Measurements from ENCODE around the gene SGO2.

The SGO2 gene, protein sequence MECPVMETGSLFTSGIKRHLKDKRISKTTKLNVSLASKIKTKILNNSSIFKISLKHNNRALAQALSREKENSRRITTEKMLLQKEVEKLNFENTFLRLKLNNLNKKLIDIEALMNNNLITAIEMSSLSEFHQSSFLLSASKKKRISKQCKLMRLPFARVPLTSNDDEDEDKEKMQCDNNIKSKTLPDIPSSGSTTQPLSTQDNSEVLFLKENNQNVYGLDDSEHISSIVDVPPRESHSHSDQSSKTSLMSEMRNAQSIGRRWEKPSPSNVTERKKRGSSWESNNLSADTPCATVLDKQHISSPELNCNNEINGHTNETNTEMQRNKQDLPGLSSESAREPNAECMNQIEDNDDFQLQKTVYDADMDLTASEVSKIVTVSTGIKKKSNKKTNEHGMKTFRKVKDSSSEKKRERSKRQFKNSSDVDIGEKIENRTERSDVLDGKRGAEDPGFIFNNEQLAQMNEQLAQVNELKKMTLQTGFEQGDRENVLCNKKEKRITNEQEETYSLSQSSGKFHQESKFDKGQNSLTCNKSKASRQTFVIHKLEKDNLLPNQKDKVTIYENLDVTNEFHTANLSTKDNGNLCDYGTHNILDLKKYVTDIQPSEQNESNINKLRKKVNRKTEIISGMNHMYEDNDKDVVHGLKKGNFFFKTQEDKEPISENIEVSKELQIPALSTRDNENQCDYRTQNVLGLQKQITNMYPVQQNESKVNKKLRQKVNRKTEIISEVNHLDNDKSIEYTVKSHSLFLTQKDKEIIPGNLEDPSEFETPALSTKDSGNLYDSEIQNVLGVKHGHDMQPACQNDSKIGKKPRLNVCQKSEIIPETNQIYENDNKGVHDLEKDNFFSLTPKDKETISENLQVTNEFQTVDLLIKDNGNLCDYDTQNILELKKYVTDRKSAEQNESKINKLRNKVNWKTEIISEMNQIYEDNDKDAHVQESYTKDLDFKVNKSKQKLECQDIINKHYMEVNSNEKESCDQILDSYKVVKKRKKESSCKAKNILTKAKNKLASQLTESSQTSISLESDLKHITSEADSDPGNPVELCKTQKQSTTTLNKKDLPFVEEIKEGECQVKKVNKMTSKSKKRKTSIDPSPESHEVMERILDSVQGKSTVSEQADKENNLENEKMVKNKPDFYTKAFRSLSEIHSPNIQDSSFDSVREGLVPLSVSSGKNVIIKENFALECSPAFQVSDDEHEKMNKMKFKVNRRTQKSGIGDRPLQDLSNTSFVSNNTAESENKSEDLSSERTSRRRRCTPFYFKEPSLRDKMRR

DNA sequence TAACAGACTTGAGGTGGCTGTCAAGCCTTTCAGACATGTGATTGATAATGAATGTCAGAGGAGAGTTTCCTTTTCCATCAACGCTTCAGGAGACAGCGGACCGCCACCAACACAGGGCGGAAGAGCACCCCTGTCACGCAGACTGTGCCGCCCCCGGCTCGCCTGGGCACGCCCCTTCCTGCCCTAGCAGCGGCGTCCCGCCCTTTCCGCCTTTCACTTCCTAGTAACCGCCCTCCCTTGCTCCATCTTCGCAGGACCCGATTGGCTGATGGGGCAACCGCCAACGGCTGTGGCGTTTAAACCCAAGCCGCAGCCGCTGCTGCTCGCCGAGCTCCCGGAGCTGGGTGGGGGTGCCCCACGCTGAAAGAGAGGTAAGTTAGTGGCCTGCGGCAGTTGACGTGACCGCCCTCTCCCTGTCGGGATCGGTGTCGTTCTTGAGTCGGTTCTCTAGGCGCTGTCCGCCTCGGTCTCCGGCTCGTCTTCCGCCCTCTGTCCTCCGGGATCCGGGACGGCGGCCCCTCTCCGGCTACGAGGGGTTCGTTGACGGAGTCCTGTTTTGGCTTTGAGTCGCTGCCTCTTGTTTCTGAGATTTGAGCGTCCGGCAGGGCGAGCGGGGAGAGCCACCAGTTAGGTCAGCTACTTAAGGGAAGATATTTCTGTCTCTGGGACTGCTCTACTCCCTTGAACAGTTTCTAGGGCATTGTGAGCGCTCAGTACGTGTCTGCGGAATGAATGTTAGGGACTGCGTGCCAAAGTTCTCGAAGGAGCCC, at the start of gene SGO2:
Gene SGO2 (plus strand): TSS at position 326 of the 770 bp plus-strand sequence. CDS start 6,769 bp downstream, outside the sequence.
- in situ Hi-C loops (cut with HindIII; ENCODE audit: low pct_unique_long_range_greater_than_20kb, low sequenced_read_pairs), result no loop called here

DNA sequence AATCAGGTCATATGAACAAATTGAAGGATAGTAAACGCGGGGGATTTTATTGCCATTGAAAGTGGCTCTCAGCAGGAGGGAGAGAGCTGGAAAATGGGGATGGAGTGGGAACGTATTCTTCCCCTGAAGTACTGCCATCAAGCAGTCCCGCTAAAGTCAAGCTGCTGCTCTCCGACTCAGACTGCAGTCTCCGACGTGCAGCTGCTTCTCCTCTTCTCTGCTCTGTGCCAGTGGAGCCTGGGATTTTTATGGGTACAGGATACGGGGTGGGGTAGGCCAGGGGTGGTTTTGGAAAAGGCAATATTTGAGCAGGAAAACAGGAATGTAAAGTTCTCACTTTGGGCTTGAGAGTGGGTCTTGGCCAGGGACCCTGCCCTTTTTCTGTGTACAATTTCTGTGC, 49.2 kb upstream of the SGO2 start:
- in situ Hi-C loops (cut with HindIII; ENCODE audit: low pct_unique_long_range_greater_than_20kb, low sequenced_read_pairs), result no loop called here
- no peak for DNase-seq (ENCODE audit: low read depth in 1 of 2, low spot score in 1 of 2)
- TF ChIP-seq JUND (IDR thresholded peaks at IDR 0.05; ENCODE audit: low read depth), result no peak

More for the DNA sequence above, at the start of gene SGO2:
- DNase-seq (ENCODE audit: low read depth in 1 of 2, low spot score in 1 of 2), result peak; percentile 80 to 94
- TF ChIP-seq JUND (IDR thresholded peaks at IDR 0.05; ENCODE audit: low read depth), result no peak

DNA sequence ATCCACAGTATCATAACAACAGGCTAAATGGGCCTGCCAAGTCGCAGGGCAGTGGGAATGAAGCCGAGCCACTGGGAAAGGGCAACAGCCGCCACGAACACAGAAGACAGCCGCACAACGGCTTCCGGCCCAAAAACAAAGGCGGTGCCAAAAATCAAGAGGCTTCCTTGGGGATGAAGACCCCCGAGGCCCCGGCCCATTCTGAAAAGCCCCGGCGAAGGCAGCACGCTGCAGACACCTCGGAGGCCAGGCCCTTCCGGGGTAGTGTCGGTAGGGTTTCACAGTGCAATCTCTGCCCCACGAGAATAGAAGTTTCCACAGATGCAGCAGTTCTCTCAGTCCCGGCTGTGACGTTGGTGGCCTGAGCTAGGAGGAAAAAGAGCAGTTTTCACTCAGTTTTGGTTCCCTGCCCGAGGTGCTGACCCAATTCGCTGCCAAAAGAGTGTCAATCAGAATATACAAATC, 48.3 kb upstream of the SGO2 start:
- in situ Hi-C loops (cut with HindIII; ENCODE audit: low pct_unique_long_range_greater_than_20kb, low sequenced_read_pairs), result no loop called here
- no peak for TF ChIP-seq JUND (IDR thresholded peaks at IDR 0.05; ENCODE audit: low read depth)
- no peak for DNase-seq (ENCODE audit: low read depth in 1 of 2, low spot score in 1 of 2)

DNA sequence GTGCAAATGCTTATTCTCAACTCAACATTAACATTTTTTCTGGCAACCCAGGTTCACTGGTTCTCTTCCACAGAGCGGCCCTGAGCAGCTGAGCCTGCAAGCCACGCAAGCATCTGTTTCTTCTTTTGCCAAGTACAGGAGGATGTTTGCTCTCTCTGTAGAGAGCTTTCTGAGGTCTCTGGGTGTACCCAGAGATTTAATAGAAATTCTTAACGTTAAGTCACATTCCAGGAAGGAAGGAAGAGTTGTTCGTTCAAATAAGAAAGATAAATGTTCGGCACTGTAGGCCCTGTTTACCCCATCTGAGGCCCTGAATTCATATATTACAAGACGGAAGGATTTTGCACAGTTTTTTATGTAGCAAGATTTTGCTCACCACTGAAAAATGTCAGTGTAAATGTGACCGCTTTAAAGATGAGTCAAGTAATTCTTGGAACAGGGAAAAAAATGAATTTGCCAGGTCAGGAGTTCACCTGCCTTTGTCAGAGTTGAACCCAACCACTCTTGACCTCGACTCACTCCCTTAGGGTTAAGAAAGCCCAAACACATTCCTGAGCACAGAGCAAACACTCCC, 46.2 kb upstream of the SGO2 start:
- in situ Hi-C loops (cut with HindIII; ENCODE audit: low pct_unique_long_range_greater_than_20kb, low sequenced_read_pairs), result no loop called here
- DNase-seq (ENCODE audit: low read depth in 1 of 2, low spot score in 1 of 2), result peak in 1 of 2 experiments; percentile 1
- TF ChIP-seq JUND (IDR thresholded peaks at IDR 0.05; ENCODE audit: low read depth), result no peak

DNA sequence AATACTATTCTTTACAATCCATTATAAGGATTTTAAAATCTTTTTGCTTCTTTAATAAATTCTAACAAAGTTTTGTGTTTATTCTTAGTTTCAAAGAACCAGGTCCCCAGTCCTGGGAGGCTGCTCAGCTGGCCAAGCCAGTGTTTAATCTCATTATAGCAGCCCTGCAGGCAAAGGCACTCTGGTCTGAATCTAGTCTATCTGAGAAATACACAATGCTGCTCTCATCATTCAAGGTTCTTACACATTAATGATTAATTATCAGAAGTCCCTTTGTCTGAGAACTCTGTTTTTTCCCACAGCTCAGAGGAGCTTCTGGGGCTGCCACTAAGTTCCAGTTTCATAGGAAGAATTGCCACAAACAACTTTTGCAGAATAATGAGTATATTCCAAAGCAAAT, 43.8 kb upstream of the SGO2 start:
- no peak for TF ChIP-seq JUND (IDR thresholded peaks at IDR 0.05; ENCODE audit: low read depth)
- no peak for DNase-seq (ENCODE audit: low read depth in 1 of 2, low spot score in 1 of 2)
- in situ Hi-C loops (cut with HindIII; ENCODE audit: low pct_unique_long_range_greater_than_20kb, low sequenced_read_pairs), result no loop called here

DNA sequence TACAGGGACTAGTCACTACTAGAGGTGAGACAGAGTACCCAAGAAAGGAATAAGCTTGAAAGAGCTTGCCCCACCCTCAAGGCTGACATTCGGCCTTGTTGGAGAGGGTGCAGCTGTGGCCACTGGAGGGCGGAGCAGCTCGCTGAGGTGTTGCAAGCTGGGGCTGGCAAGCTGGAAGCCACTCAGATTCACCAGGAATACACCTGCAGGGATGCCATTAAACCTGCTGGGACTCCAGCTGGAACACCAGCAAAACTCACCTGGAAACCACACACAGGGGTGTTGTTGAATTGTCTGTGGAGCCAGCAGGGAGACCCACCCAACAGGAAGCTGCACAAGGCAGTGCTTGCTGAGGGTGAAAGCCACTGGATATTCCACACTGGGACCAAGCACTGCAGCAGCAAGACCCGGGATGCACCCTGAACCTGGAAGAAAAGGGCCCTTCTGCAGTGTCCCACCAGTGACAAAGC, 42.2 kb upstream of the SGO2 start:
- DNase-seq (ENCODE audit: low read depth in 1 of 2, low spot score in 1 of 2), result peak; percentile 13 to 63
- no peak for TF ChIP-seq JUND (IDR thresholded peaks at IDR 0.05; ENCODE audit: low read depth)
- in situ Hi-C loops (cut with HindIII; ENCODE audit: low pct_unique_long_range_greater_than_20kb, low sequenced_read_pairs), result no loop called here

DNA sequence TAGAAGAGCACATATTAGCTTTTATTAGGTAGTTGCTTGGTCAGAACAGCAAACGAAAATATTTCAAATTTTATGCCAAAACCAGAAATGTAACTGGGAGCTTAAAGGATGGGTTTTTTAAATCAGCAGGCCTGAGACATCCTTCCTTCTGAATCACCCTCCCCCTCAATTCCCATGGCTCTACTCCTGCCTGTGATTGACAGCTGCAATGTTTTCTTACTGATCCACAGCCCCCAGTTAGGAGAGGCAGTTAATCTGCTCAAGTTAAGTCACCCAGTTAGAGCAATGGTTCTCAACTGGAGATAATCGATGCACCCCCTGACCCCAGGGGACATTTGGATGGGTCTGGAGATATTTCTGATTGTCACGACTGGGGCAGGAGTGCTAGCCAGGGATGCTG, 41.1 kb upstream of the SGO2 start:
- in situ Hi-C loops (cut with HindIII; ENCODE audit: low pct_unique_long_range_greater_than_20kb, low sequenced_read_pairs), result no loop called here
- no peak for TF ChIP-seq JUND (IDR thresholded peaks at IDR 0.05; ENCODE audit: low read depth)
- DNase-seq (ENCODE audit: low read depth in 1 of 2, low spot score in 1 of 2), result no peak

DNA sequence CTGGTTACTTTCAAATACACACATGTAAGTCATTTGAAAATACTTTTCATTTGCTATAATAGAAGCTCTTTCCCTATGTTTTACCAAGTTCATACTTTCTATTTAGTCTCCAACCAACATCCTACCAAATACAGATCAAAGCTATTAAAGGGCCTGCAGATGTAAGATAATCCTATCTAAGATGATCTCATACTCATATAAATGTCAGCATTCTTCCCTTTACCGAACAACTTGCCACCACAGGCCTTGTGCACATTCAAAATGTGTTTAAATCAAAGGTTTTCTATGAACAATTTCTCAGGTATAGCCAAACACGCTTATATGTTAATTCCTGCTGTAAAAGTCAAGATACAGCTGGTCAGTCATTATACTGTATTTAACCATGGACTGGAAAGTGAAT, 39.5 kb upstream of the SGO2 start:
- no peak for TF ChIP-seq JUND (IDR thresholded peaks at IDR 0.05; ENCODE audit: low read depth)
- no peak for DNase-seq (ENCODE audit: low read depth in 1 of 2, low spot score in 1 of 2)
- in situ Hi-C loops (cut with HindIII; ENCODE audit: low pct_unique_long_range_greater_than_20kb, low sequenced_read_pairs), result no loop called here

DNA sequence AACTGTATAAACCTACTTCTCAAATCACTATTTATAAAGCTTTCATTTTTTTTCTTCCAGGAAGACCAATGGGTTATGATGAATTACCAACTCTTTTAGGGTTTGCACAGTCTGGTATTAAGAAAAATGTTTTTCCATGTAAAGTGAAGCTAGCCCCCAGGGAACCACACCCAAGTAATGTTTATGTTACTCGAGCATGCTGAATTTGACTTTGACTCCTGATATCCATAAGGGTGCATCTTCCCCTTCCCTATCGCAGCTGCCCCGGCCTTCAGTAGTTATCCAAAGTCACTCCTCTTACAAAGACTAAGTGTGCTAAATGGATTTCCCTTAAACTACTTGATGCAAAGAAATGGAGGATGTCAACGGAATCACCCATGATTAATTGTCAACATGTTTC, 37.8 kb upstream of the SGO2 start:
- DNase-seq (ENCODE audit: low read depth in 1 of 2, low spot score in 1 of 2), result no peak
- TF ChIP-seq JUND (IDR thresholded peaks at IDR 0.05; ENCODE audit: low read depth), result no peak
- in situ Hi-C loops (cut with HindIII; ENCODE audit: low pct_unique_long_range_greater_than_20kb, low sequenced_read_pairs), result no loop called here

DNA sequence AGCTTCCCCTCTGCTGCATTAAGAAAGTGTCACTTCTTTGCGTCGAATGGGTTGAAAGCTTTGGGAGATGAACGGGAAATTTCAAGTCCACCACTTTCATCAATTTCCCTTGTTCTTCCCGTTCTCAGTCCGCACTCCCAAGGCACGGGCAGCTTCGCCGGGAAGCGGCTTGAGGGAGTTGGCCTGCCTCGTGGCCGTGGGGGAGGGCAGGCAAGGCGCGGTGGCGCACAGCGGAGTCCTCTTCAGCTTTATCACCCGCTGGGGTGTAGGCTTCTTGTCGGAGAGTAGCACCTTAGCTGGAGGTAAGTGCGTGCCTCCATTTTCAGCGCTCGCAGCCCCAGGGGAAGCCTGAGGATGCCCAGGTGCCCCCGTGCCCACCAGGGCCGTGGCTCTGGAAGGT, 36.0 kb upstream of the SGO2 start:
- no peak for DNase-seq (ENCODE audit: low read depth in 1 of 2, low spot score in 1 of 2)
- no peak for TF ChIP-seq JUND (IDR thresholded peaks at IDR 0.05; ENCODE audit: low read depth)
- in situ Hi-C loops (cut with HindIII; ENCODE audit: low pct_unique_long_range_greater_than_20kb, low sequenced_read_pairs), result no loop called here

DNA sequence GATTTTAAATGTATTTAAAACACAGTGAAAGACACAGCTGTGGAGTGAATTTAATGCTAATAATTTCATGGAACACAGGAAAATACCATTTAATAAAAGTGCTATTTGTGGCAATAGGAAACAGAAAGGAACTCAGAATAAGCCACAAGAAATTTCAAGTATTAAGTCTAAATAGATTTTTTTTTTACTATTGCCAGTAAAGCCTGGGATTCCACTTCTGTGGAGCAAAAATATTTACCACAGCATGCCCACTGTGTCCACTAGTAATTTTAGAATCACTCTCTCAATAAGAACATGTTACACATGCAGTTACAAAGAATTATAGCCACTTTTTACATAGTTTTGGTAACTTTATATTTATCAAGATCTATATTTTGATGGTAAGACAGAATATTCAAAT, 33.4 kb upstream of the SGO2 start:
- in situ Hi-C loops (cut with HindIII; ENCODE audit: low pct_unique_long_range_greater_than_20kb, low sequenced_read_pairs), result no loop called here

More for the DNA sequence above, 33.4 kb upstream of the SGO2 start:
- TF ChIP-seq JUND (IDR thresholded peaks at IDR 0.05; ENCODE audit: low read depth), result no peak
- no peak for DNase-seq (ENCODE audit: low read depth in 1 of 2, low spot score in 1 of 2)
